IPS-NIHi11 (cell line): ENCODE results near the gene CCNI.
"Not testable (repeated sequence)": the region's sequence is repeated elsewhere in the genome, so short reads cannot be mapped to it uniquely, and the experiment has no call there.

ENCODE experiments used
- DNase-seq: peaks from one replicate; pipeline ENCODE4 v3.0.0; 2012; ENCODE audit warnings: mixed read lengths, low spot score

The CCNI gene

GRCh38 chr4:77080806-77081205, 5.0 kb upstream of the CCNI start:
- DNase-seq, result not testable (repeated sequence)

DNA sequence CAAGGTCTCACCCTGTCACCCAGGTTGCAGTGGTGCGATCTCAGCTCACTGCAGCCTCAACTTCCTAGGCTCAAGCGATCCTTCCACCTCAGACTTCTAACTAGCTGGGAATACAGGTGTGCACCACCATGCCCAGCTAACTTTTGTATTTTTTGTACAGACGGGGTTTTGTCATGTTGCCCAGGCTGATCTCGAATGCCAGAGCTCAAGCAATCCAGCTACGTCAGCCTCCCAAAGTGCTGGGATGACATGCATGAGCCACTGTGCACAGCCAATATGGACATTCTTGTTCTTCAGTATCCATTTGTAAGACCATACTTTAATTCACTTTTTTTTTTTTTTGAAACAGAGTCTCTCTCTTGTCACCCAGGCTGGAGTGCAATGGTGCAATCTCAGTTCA, 3.5 kb upstream of the CCNI start:
- no peak for DNase-seq

- DNase-seq, result no peak
Observed at GRCh38 chr4:77078401-77078800, 2.6 kb upstream of the CCNI start.

- no peak for DNase-seq
Observed at GRCh38 chr4:77076889-77077635, 1.3 kb upstream of the CCNI start.

DNA sequence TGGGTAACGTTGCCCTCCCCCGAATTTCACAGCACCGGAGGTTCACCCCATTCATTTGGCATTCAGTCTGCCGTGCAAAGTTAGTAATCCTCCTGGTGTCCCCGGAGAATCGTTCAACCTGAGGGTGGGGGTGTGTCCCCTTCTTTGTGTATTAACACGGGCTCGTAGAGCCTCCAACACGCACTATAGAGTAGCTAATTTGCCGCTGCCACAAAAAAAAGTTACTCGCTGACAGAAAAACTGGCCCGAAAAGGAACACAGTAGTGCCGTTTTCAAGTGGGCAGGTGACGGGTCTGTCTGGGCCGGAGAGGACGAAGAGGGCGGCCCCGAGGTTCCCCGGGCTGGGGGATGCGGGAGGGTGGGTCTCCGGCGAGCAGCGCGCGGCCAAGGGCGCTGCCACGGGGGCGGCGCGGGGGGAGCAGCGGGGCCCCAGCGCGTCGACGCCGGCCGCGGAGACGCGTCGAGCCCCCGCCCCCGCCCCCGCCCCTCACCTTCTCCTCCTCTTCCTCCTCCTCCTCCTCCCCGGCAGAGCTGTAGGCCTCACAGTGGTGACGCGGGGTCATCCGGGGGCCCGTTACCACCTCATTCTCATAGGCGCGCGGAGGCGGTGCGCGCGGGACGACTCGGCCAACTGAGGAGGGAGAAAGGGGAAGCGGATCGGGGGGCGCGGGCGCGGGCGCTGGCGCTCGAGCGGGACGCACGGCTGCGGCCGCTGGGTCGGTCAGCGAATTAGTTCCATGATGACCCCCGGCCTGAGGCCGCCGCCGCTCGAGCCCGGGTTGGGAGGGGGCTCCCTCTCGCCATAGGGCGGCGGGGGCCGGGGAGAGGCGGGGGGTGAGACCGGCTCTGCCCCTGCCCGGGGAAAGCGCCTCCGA, 571 bp downstream of the CCNI start:
- DNase-seq, result peak; percentile 70

- DNase-seq, result no peak
Observed at GRCh38 chr4:77074381-77074831, 1.4 kb downstream of the CCNI start.

- DNase-seq, result no peak
Observed at GRCh38 chr4:77073981-77074380, 1.8 kb downstream of the CCNI start.

DNA sequence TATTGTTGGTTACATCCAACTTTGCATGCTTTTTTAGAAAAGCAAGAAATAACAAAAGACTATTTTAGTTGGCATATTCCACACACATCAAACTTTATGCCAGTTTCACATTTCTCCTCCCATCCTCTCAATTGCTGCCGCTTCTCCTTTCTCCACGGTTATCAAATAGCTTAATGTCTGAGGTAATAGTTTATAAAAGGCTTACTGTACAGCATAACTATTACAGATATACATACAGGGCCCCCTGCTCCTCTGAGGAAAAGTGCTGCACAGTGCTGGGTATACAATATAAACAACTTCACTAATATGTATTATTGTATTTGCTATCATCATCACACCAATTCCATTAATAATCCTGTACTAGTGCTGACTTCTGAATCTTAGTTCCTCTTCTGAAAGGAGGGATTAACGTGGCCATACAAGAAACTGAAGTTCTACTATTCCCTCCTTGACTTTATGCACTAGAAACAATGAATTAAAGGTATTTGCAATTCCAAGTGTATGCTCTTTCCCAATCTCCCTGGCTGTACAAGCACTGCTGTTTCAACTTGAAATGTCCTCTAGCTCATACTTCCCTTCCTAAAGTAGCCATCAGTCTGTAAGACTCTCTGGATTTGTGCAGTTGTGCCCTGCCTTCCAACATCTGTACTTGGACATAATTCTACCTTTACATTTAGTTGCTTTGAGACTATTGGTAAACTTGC, 2.5 kb downstream of the CCNI start:
- no peak for DNase-seq

DNA sequence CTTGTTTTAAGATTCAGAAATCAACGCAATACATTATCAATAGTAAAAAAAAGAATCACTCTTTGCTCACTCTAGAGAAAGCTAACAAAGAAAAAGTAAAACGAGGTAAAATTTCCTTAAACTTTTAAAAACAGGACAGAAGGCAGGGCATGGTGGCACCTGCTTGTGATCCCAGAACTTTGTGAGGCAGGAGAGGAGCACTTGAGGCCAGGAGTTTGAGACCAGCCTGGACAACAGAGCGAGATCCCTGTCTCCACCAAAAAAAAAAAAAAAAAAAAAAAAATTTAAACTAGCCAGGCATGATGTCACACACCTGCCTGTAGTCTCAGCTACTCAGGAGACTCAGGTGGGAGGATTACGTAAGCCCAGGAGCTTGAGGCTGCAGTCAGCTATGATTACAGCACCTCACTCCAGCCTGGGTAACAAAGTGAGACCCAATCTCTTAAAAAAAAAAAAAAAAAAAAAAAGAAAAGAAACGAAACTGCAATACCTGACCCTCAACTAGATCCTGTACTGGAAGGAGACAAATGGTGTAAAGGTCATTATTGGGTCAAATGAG, 3.5 kb downstream of the CCNI start:
- DNase-seq, result no peak

- DNase-seq, result not testable (repeated sequence)
Observed at GRCh38 chr4:77069514-77069913, 6.3 kb downstream of the CCNI start.

DNA sequence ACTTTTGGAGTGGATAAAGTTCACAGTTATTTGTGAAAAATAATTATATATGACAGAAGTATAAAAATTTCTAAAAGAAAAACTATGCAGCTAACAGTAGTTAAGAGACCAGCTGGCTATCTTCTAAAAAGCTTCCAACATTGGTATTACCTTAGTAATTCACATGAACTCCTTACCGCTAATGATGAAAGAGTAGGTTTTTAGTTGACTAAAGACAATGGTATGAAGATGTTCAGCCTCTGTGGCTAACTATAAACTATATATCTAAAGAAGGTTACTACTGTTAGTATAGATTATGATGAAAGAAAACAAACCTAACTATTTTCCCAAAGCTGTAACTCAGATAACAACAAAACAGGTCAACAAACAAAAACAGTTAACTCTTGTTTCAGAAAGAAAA, 10.4 kb downstream of the CCNI start:
- DNase-seq, result no peak

- DNase-seq, result no peak
Observed at GRCh38 chr4:77062856-77063255, 12.9 kb downstream of the CCNI start.

DNA sequence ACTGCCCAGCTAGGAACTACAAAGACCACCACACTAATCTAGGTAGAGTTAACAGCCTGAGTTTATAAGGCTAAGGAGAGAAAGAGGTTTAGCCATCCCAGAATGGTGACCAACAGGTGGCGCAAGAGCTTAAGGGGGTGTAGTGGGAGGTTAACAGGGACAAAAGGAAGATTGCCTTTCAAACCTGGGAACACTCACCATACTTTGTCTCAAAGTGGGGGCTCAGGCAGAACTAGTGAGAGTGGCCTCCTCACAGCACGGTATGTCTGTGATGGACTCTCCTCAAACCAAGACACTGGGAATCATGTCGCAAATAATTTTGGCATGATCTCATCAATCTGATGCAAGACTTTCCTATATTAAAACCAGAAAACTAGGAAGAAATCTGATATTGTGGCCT, 23.4 kb downstream of the CCNI start:
- peak; percentile 39 for DNase-seq

DNA sequence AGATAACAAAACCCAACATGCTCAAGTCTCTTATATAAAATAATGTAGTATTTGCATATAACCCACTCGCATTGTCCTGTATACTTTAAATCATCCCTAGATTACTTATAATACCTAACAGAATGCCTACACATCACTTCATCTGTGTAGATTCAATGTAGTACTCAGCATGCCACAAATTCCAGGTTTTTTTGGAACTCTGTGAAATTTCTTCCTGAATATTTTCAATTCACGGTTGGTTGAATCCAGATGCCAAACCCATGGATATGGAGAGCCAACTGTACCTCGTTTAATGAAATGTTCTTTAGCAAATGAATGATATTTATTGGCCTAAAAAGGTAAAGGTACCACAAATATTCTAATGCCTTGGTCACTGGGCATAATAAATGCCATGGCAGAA, 24.8 kb downstream of the CCNI start:
- DNase-seq, result no peak

GRCh38 chr4:77047037-77047436, 28.8 kb downstream of the CCNI start:
- no peak for DNase-seq

GRCh38 chr4:77045490-77045889, 30.3 kb downstream of the CCNI start:
- DNase-seq, result no peak

GRCh38 chr4:77044461-77045150, 31.2 kb downstream of the CCNI start:
- no peak for DNase-seq

DNA sequence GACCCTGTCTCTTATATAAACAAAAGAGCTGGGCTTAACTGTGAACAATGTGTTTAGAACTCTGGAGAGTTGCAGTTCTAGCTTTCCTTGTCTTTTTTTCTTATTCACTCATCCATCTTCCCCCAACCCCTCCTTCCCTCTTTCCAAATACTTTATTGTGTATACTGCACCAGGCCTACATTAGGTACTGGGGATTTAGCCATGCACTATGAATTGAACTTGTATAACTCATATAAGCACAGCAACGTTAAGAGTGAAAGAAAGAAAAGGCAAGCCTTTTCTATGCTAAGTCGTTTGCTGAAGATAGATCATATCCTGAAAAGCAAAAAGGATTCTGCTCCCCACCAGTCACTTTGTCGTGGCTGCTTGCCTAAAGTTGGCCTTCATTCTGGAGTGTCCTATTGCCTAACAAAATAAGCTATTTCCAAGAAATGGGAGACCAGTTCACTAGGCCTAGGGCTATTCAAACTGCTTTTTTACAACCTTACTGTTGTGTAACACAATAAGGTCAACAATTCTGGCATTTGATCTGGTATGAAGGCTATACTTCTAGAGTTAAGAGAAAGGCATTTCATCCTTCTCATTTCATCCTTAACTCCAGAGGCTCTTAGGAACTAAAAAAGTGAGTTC, 32.2 kb downstream of the CCNI start:
- DNase-seq, result no peak

DNA sequence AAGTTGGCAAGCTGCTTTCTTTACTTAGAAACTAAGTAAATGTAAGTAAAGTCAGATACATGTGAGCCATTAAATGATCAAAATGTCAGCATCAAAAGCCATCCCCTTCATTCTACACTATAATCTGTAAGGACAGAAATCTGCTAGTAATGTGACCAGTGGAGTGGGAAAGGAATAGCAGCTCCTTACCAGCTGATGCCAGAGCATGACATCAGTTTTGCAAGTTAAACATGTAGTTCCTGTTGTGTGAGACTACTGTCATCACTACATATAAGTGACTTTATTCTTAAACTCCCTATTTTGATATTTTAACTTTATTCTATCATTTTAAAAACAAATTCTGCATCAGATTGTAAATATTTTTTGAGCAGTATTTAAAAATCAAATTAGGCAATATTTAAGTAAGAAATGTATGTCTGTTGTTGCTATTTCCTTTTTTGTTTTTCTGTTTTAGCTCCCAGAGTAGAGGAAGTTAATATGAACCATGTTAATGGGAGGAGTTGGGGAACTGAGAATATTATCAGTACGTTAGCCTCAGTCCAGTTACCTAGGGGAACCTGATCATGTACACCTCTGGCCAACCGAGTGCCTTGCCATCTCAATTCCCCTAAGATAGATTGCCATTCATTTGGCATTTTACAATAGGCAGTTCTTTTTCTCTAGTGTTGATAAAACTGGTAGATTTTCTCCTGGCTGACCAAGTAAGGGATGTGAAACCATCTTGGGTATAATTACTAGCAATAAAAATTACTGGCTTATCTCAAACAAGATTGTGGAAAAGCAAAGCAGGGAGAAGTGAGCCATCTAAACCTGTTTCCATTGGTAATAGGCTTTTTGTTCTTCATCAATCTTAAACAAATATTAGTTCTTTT, 34.7 kb downstream of the CCNI start:
- DNase-seq, result no peak

GRCh38 chr4:77040270-77040669, 35.5 kb downstream of the CCNI start:
- no peak for DNase-seq
